NCI-H774 (cell line): ENCODE measurements around the gene IL17REL.

Experiments used
- DNase-seq: peaks from one replicate; lab custom pipeline; 2025; lab: John Stamatoyannopoulos, UW

Gene IL17REL

DNA sequence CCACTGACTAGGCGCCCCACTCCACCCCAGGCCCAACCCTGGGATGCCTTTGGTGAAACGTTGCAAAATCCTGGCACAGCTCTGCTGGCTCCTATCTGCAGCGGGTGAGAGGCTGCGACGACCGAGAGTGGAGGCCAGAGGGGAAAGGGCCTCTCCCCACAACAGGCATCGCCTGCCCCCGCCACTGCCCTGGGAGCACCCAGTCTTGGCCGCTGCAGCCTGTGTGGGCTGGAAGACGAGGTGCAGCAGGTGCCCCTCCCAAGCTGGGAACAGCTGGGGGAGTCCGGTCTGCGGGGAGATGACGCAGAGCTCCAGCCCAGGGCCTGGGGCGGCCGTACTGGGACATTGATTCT, 56.2 kb downstream of the IL17REL start:
- DNase-seq = no peak

DNA sequence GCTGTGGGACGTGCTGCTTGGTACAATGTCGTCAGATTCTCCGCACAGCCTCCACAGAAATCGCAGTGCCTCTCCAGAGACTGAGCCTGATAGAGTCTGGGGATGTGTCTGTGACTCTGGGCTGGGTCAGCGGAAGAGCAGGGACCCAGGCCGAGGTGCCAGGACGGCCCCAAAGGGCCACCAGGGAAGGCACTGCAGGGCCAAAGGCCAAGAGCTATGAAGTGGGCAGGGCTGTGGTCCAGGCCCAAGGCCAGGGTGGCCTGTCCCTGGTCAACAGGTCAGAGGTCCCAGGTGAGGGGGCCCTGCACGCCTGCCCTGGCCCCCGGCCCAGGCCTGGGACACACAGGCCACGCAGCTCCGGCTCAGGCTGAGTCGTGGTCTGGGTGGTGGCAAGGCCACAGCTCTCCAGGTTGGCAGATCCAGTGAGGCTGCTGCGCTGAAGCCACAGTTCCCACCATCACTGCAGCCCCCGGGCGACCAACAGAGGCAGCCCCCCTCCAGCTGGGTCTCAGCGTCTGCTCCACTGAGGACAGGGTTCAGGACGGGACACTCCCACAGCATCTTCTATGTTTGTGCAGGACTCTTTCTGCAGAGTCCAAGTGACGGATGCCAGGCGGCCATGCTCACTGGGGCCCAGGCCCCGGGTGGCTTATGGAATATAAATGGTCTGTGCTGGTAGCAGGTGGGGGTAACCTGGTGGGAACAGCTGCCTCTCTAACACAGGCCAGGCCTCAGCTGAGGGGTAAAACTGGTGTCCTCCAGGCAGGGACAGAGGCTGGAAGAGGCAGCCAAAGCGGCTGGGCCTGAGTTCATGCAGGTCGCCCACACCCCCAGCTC, 56.8 kb downstream of the IL17REL start:
- DNase-seq = no peak

DNA sequence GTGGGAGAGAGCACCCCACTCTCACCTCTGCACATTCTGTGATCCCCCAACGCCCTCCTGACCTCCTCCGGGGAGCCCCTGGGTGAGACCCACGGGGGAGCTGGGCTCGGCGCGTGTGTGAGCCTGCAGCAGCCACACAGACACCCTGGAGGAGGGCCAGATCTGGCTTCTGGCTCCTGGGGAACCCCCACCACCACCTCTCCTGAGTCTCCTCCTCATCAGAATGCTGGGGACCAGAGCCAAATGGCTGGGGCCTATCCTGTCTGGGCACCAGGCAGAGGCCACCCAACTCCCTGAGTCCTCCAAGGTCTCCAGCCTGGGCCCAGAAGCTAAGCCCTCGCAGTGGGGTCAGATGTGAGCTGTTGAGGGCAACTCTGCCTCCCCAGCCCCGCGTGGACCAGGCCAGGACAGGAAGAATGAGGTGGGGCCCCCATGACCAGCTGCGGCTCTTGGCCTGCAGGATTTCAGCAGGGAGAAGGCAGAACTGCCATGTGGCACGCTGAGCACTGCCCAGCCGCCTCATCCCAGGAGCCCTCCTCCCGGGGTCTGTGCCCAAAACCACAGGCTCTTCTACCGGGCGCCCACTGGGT, 57.5 kb downstream of the IL17REL start:
- no peak for DNase-seq

DNA sequence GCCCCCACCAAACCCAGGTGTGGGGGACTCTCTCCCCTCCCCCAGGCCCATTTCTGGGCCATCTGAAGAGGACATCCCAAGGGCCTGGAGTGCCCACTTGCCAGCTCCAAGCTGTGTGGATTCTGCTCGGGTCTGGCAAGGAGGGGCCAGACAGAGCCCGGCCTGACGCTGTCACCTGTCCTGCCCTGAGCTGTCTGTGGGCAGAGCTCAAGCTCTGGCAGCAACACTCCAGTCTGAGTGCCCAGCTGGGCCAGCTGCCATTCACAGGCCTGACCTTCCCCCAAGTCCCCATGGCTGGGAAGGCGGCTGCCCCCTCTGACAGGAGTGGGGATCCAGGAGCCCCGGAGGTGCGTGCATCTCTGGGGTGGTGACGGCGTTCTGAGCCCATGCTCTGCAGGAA, 58.2 kb downstream of the IL17REL start:
- no peak for DNase-seq

DNA sequence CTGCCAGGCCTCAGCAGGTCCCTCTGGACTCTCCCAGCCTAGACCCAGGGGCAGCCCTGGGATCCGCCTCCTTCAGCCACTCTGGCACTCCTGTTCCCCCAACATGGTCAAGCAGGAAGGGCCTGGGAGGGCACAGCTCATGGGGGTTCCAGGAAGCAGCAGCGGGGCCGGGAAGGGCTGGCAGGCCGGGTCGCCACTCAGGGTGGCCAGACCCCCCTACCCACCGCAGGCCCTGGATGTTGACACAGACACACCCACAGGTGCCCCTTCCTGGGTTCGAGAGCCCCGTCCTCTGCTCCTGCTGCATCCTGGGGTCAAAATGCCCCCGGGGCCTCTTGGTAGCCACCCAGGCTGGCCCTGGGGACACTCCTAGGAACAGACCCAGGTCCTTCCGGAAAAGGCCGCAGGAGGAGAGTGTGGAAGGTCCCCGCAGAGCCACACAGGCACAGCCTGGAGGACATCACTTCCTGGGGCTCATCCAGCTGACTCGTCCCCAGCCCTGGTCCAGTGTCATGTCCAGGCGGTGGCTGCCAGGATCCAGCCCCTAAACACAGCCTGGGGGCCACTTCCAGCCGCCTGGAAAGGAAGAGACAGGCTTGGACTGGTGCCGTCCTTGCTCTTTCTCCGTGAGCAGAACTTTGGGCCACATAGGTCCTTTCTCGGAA, 58.8 kb downstream of the IL17REL start:
- no peak for DNase-seq

DNA sequence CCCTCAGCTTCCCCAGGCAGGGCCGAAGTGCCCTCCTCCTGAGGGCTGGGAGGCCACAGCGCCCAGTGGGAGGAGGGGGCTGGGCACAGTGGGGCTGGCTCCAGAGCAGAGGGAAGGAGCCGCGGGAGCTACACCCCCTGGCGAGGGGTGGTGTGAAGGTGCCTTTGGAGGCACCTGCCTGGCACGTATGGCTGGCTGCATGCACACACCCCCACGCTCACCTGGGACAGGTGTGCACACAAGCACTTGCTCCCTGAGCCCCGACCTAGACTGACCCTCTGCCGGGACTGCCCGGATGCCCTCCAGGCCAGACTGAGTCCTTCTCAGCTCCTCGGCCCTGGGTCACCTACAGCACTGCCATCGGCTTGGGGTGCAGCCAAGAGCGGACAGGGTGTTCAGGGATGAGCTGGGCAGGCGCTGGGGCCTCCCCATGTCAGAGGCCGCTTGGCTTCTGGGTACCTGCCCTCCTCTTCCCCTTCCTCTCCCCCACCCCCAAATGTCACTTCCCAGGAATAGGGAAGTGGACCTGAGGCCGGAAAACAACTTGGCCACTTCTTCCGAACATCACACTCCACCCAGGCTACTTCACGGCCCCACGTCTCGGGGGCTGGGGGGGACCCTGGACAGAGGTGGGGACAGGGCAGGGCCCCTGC, 59.4 kb downstream of the IL17REL start:
- DNase-seq = no peak

DNA sequence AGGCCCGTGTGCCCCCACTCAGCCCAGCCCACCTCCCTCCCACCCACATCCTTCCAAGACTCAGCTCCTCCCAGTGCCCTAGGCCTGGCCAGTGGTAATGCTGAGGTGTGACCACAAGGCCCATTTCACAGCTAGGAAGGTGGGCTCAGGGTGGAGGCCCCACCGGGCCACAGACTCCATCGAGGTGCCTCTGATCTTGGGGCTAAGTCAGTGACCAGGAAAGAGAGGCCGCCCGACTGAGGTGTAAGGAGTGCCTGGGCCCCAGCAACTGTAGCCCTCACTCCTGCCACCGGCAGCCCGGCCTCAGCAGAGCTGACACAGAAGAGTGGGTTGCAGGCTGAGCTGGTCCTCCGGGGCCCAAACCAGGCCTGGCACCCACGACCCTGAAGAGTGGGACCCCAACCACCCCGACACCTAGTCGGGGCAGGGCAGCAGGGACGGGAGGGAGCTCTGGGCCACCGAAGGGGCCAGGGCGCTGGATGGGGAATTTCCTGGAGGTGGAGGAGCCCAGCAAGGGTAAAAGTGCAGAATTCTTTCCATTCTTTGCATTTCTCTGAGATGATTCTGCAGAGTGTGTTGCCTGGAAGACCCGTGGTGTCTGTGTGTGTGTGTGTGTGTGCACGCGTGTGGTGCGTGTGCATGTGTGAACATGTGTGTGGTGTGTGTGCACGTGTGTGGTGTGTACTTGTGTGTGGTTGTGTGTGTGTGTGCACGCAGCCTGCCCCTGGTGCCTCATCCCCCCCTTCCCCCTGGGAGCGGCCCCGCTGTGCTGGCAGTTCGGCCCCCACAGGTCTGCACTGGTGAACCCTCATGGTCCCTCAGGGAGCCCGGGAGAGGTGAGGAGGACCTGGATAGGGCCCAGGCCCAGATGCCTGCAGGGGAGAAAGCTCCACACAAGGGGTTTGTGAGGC, 60.3 kb downstream of the IL17REL start:
- no peak for DNase-seq

DNA sequence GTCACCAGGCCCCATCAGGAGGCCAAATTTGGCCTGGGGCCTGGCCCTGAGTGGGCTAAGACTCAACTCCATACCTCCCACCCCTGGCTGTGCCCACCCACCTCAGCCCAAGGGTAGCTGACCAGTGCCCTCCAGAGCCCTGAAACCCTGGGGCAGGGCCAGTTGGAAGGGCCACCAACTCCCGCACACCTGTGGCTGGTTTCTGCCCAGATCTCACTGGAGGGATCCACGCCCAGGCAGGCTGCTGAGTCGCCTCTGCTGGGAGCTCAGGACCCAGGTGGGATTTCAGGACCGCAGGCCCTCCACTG, 60.9 kb downstream of the IL17REL start:
- no peak for DNase-seq

DNA sequence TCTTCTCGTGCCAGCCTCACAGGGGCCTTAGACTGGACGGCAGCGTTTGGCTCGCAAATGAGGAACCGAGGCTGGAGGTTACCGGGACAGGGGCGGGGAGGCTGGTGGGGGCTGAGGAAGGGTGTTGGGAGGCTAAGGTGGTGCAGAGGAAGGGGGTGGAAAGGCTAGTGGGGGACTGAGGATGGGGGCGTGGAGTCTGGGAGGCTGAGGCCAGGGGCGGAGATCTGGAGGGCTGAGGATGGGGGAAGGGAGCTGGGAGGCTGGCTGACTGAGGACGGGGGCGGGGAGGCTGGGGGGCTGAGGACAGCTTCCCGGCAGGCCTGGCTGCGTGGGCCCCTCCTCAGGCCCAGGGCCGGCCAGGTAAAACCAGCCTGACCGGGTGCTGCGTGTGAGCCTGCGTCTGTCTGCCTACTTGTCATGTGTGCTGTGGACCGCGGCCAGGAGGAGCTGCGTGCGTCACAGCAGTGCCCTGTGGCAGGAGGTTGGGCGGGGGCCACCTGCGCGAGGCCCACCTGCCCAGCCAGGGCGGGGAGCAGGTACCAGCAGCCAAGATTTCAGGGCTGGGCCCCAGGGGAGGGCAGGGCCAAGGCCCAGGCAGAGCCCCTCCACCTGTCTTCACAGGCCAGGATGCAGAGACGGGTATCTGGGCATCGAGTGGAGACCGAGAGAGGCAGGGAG, 61.4 kb downstream of the IL17REL start:
- peak; percentile 61 for DNase-seq

DNA sequence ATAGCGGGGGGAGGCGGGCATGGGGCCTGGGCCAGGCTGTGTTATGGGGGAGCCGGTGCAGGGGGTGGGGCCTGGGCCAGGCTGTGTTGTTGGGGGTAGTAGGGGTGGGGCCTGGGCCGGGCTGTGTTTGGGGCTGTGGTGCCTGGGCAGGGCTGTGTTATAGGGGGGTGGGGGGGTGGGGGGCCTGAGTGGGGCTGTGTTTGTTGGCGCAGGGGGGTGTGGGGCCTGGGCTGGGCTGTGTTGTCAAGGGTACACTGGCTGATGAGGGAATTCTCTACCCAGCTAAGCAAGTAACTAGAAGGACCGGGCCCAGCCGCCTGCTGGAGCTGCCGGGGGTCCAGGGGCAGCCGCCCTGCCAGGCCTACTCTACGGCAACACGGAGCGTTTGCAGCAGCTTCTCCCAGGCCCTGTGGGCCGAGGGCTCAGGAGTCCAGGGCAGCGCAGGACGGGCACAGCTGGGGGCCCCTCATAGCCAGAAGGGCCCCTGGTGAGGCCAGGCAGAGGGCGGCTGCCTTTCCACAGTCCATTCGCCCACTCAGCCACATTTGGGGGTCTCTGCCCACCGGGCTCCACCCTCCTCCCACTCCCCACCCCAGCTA, 62.1 kb downstream of the IL17REL start:
- no peak for DNase-seq

DNA sequence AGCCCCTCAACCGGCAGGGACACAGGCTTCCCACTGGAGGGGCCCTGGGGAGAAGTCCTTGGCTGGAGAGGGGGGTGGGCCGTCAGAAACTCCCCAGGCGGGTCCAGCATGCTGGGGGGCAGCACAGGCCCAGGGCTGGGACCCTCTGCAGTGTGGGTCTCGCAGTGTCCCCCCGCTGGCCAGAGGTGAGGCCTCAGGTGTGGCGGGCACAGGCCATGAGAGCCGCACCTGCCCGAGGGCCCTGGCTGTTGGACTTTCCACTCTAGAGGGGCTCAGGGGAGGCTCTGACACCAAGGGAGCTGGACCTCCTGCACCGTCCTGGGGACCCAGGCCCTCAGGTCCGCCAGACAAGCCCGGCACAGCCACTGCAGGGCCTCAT, 62.7 kb downstream of the IL17REL start:
- DNase-seq = no peak

DNA sequence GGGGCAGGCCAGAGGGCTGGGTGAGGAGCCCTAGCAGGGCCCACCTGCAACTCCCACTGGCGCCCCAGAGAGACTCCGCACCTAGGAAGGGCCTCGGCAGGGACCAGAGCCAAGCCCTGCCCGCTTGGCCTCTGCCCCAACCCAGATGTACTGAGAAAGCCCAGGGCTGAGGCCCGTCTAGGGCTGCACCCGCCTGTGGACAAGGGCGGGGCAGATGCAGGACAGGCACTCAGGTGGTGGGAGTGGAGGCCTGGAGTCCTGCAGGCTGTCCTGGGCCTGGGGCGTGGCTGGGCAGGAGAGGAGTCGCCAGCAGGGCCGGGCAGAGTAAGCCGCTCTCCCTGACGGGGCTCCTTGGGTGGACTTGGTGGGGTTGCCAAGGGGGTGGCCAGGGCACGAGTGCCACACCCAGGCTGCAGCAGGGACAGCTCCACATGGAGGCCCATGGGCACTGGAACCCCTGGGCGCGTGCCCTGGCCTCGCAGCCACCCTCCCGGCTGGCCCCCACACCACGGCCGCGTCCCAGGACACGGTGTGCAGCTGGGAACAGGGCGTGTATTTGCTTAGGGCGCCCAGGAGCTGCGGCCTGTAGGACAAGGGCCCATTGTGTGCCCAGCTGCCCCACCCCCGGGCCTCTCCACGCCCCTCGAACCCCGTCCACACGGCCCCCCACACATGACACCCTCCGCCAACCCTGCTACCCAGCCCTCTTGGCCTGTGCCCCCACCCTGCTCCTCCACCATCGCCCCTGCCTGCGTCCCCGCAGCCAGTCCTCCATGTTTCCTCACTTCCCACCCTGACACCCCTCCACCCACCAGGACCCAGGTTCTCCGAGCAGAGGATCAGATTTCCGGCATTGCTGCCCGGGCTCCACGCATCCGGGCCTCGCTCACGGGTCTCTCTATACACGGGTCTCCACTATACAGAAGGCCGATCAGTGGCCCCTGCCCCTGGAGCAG, 63.3 kb downstream of the IL17REL start:
- no peak for DNase-seq

DNA sequence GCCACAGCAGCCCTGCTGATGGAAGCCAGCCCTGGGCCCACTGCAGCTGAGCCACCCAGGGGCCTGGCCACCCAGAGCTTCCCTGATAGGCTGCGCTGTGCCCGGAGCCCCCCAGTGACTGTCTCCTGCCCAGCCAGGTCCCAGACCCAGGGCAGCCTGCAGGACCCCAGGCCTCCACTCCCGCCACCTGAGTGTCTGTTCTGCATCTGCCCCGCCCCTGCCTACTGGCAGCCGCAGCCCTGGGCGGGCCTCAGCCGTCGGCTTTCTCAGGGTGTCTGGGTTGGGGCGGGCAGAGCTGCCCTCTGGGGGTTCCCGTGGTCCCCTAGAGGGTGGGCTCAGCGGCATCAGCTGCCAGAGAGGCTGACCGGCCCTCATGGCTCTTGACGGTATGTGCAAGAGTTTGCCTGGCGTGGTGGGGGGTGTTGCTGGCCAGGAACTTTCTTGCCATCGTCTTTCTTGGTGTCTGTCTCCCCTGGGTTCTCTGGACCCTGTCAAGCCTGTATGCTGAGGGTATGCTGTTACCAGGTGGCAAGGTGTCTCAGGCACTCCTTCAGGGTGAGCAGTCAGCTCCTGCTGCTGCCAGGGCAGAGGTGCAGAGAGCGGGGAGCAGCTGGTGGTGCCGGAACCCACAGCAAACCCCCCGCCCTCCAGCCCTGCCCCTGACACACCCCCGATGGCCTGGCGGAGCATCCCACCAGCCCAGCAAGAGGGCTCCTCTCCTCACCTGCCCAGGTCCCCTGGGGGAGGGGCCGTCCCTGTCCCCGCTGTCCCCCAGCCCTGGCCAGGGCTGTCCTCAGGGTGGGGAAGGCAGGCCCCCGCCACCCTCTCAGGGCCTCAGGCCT, 64.2 kb downstream of the IL17REL start:
- DNase-seq = no peak

DNA sequence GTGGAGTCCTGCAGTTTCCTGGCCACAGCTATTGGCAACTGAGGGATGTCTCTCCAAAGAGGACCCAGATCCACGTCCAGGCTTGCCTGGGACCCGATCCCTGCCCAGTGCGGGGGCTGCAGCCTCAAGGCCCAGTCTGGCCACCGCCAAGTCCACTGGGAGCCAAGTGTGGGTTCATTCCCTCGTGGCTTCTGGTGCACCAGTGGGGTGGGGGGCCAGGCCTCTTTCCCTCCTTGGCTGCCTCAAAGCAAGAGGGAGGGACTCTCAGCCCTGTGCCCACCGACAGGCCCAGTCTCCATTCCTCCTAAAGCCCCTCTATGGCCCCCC, 65.3 kb downstream of the IL17REL start:
- no peak for DNase-seq

DNA sequence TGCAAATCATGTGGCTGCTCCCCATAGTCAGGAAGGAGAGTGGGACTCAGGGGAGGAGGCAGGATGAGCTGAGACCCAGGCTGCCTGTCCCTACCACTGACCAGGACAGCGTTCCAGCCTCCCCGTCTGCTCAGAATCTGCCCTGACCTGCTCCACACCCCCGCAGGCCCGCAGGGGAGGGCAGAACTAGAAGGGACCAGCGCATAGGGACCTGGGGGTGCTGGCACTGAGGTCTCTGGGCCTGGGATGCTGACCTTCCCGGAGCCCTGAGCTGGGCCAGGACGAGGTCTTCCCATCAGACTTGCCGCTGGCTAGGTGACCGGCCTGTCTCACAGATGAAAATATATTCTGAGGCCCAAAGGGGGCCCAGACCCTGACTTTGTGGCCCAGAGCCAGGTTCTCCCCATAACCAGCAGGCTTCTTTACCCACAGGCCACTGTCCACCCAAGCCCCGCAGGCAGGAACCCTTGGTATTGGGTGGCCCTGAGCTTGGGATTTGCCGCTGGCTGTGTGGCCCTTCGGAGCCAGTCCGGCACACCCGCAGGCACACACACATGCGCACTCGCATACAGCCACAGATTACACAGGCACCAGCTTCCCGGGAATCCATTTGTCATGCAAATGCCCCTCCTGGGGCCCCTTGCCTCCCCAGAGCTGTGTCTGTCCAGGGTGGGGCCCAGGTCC, 65.8 kb downstream of the IL17REL start:
- no peak for DNase-seq

DNA sequence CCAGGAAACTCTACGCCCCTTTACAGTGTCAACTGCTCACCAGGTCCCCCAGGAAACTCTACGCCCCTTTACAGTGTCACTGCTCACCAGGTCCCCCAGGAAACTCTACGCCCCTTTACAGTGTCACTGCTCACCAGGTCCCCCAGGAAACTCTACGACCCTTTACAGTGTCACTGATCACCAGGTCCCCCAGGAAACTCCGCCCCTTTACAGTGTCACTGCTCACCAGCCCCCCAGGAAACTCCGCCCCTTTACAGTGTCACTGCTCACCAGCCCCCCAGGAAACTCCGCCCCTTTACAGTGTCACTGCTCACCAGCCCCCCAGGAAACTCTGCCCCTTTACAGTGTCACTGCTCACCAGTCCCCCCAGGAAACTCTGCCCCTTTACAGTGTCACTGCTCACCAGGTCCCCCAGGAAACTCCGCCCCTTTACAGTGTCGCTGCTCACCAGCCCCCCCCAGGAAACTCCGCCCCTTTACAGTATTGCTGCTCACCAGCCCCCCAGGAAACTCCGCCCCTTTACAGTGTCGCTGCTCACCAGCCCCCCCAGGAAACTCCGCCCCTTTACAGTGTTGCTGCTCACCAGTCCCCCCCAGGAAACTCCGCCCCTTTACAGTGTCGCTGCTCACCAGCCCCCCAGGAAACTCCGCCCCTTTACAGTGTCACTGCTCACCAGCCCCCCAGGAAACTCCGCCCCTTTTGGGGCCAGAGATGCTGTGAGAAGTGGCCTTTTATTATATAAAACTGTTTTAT, 67.3 kb downstream of the IL17REL start:
- peak; percentile 25 for DNase-seq
